ENCODE measurements around the gene HOPX. TPM values are rescaled to one million over a fixed set of nuclear protein-coding genes. Genes with fewer than 3 reads are reported as not detected.

HOPX gene
- total RNA-seq, 4 donors from 2014 or later, result 5.3 to 6.6 (median 5.7) TPM

- DNase-seq (no peak), ATAC-seq (no peak)
- Histone ChIP-seq H3K27ac (no peak overlapping the region), H3K9me3 (no peaks in the 10 kb centered on the region), H3K4me3 (no peak overlapping the region), H3K36me3 (no peaks in the 10 kb centered on the region), H3K4me1 (peaks cover 45 to 52% of the 10 kb centered on the region in 2 donors), H3K27me3 (no peaks in the 10 kb centered on the region)
- no peak for TF ChIP-seq POLR2A (IDR thresholded peaks at IDR 0.05)
- TF ChIP-seq, protein P1, sequence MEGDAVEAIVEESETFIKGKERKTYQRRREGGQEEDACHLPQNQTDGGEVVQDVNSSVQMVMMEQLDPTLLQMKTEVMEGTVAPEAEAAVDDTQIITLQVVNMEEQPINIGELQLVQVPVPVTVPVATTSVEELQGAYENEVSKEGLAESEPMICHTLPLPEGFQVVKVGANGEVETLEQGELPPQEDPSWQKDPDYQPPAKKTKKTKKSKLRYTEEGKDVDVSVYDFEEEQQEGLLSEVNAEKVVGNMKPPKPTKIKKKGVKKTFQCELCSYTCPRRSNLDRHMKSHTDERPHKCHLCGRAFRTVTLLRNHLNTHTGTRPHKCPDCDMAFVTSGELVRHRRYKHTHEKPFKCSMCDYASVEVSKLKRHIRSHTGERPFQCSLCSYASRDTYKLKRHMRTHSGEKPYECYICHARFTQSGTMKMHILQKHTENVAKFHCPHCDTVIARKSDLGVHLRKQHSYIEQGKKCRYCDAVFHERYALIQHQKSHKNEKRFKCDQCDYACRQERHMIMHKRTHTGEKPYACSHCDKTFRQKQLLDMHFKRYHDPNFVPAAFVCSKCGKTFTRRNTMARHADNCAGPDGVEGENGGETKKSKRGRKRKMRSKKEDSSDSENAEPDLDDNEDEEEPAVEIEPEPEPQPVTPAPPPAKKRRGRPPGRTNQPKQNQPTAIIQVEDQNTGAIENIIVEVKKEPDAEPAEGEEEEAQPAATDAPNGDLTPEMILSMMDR (IDR thresholded peaks at IDR 0.05 in 4 of 5, conservative IDR thresholded peaks at IDR 0.05 in 1 of 5), result no peak
- in situ Hi-C loops (cut with MboI; ENCODE audit: low sequenced_read_pairs in 4 of 4) (no loop called here), intact Hi-C loops (cut with DNase I; ENCODE audit: low total_unique reads) (loop anchor here (5.0 to 10.0 kb wide), 5 partner anchors 112 to 320 kb away; partner anchors contain the start of genes AASDH, NOA1, PAICS and POLR2B)
Measured at GRCh38 chr4:56657128-56657527, 24.0 kb downstream of the HOPX start.

DNA sequence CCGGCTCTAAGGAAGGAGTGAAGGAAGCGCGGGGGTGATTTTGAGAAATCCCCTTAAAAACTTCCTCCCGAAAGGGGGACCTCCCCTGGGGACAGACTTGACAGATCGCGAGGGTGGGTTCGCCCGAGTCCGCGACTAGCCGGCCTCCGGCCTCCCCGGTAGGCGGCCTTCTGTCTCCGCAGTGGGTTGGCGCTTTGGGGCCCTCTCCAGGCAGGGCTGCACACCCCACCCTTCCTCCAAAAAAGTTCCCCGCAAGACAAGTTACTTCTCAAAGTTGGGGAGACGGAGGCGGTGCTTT is 24.8 kb downstream of the HOPX start:
- peak overlapping the region; percentile 78 to 89 (median 88) for H3K27ac ChIP-seq
- H3K36me3 ChIP-seq, result no peaks in the 10 kb centered on the region
- peaks cover 45 to 52% of the 10 kb centered on the region in 2 donors for H3K4me1 ChIP-seq
- H3K9me3 ChIP-seq, result no peaks in the 10 kb centered on the region
- no peak for TF ChIP-seq POLR2A (IDR thresholded peaks at IDR 0.05)
- TF ChIP-seq, protein P1 (IDR thresholded peaks at IDR 0.05 in 4 of 5, conservative IDR thresholded peaks at IDR 0.05 in 1 of 5), result peak in 3 of 5 experiments; percentile 4 to 51 (median 43)
- DNase-seq (peak in 1 of 2 donors; percentile 17), ATAC-seq (peak; percentile 28 to 32)
- intact Hi-C loops (cut with DNase I; ENCODE audit: low total_unique reads) (loop anchor here (1.0 to 10.0 kb wide), 6 partner anchors 80 to 321 kb away; partner anchors contain the start of genes AASDH, NOA1, PAICS and POLR2B), in situ Hi-C loops (cut with MboI; ENCODE audit: low sequenced_read_pairs in 4 of 4) (no loop called here)
- H3K4me3 ChIP-seq, result peak overlapping the region; percentile 64 to 70 (median 70)
- H3K27me3 ChIP-seq, result no peaks in the 10 kb centered on the region

GRCh38 chr4:56655627-56656345 is 25.3 kb downstream of the HOPX start:
- in situ Hi-C loops (cut with MboI; ENCODE audit: low sequenced_read_pairs in 4 of 4), result no loop called here
- DNase-seq, result peak in 1 of 2 donors; percentile 12
- H3K4me1 ChIP-seq, result peaks cover 45 to 52% of the 10 kb centered on the region in 2 donors
- intact Hi-C loops (cut with DNase I; ENCODE audit: low total_unique reads), result loop anchor here (1.0 to 10.0 kb wide), 6 partner anchors 79 to 322 kb away; partner anchors contain the start of genes AASDH, NOA1, PAICS and POLR2B
- no peak for TF ChIP-seq POLR2A (IDR thresholded peaks at IDR 0.05)
- TF ChIP-seq, protein P1 (IDR thresholded peaks at IDR 0.05 in 4 of 5, conservative IDR thresholded peaks at IDR 0.05 in 1 of 5), result no peak
- peak; percentile 28 to 45 for ATAC-seq
- peak overlapping the region; percentile 64 to 70 (median 70) for H3K4me3 ChIP-seq
- H3K27me3 ChIP-seq, result no peaks in the 10 kb centered on the region
- no peaks in the 10 kb centered on the region for H3K9me3 ChIP-seq
- peak overlapping the region; percentile 78 to 89 (median 88) for H3K27ac ChIP-seq
- no peaks in the 10 kb centered on the region for H3K36me3 ChIP-seq

- peak; percentile 68 to 78 for ATAC-seq
Measured at GRCh38 chr4:56655209-56655626, 25.9 kb downstream of the HOPX start.

More at GRCh38 chr4:56655209-56655626, 25.9 kb downstream of the HOPX start:
- H3K36me3 ChIP-seq, result no peaks in the 10 kb centered on the region
- peak overlapping the region; percentile 64 to 70 (median 70) for H3K4me3 ChIP-seq
- DNase-seq, result peak; percentile 40 to 63
- H3K27ac ChIP-seq, result peak overlapping the region; percentile 78 to 89 (median 88)
- H3K4me1 ChIP-seq, result peaks cover 45 to 52% of the 10 kb centered on the region in 2 donors
- no peaks in the 10 kb centered on the region for H3K27me3 ChIP-seq
- intact Hi-C loops (cut with DNase I; ENCODE audit: low total_unique reads), result loop anchor here (5.0 to 10.0 kb wide), 5 partner anchors 110 to 322 kb away; partner anchors contain the start of genes AASDH, NOA1, PAICS and POLR2B
- in situ Hi-C loops (cut with MboI; ENCODE audit: low sequenced_read_pairs in 4 of 4), result no loop called here
- TF ChIP-seq POLR2A (IDR thresholded peaks at IDR 0.05), result peak; percentile 55 to 58
- TF ChIP-seq, protein P1 (IDR thresholded peaks at IDR 0.05 in 4 of 5, conservative IDR thresholded peaks at IDR 0.05 in 1 of 5), result peak in 1 of 5 experiments; percentile 6
- no peaks in the 10 kb centered on the region for H3K9me3 ChIP-seq

Measured in gastrocnemius medialis (tissue), 4 donors.